ENCODE measurements around the gene USP6NL. TPM values are rescaled to one million over a fixed set of nuclear protein-coding genes. Genes with fewer than 3 reads are reported as not detected.

USP6NL gene
- total RNA-seq, 1 experiment from 2014 or later, result 24.6 TPM

DNA sequence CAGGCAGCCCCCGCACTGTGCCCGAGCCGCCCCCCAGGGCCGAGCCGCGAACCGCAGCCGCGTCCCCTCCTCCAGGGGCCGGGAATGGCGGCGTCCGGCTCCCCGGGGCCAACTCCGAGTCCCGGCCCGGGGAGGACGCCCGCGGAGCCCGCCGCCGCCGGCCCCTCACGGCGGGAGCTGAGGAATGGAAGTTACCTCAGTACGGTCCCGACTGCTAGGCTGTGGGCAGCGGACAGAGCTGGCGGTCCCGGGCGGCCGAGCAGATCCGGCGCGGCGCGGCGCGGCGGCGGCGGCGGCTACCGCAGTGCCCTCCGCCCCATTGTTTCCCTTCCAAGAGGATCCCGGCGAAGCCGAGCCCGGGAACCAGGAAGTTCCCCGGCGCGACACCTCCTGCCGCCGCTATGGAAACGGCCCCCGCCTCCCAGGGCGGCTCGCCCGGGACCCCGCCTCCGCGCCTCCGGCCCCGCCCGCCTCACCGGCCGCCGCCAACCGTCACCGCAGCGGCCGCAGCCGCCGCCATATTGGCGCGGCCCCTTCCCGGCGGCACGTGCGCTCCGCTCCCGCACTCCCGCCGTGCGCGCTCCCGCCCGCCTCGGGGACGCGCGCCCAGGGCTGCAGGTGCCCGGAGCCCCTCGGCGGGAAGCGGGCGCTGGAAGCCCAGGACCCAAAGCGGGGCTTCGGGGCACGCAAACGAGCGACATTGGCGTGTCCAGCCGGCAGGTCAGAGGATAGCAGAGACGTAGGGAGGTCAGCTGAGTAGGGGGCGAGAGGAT, at the start of gene USP6NL (continued):
- TF ChIP-seq, protein P1, sequence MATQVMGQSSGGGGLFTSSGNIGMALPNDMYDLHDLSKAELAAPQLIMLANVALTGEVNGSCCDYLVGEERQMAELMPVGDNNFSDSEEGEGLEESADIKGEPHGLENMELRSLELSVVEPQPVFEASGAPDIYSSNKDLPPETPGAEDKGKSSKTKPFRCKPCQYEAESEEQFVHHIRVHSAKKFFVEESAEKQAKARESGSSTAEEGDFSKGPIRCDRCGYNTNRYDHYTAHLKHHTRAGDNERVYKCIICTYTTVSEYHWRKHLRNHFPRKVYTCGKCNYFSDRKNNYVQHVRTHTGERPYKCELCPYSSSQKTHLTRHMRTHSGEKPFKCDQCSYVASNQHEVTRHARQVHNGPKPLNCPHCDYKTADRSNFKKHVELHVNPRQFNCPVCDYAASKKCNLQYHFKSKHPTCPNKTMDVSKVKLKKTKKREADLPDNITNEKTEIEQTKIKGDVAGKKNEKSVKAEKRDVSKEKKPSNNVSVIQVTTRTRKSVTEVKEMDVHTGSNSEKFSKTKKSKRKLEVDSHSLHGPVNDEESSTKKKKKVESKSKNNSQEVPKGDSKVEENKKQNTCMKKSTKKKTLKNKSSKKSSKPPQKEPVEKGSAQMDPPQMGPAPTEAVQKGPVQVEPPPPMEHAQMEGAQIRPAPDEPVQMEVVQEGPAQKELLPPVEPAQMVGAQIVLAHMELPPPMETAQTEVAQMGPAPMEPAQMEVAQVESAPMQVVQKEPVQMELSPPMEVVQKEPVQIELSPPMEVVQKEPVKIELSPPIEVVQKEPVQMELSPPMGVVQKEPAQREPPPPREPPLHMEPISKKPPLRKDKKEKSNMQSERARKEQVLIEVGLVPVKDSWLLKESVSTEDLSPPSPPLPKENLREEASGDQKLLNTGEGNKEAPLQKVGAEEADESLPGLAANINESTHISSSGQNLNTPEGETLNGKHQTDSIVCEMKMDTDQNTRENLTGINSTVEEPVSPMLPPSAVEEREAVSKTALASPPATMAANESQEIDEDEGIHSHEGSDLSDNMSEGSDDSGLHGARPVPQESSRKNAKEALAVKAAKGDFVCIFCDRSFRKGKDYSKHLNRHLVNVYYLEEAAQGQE (IDR thresholded peaks at IDR 0.05; ENCODE audit: low read depth), result no peak

DNA sequence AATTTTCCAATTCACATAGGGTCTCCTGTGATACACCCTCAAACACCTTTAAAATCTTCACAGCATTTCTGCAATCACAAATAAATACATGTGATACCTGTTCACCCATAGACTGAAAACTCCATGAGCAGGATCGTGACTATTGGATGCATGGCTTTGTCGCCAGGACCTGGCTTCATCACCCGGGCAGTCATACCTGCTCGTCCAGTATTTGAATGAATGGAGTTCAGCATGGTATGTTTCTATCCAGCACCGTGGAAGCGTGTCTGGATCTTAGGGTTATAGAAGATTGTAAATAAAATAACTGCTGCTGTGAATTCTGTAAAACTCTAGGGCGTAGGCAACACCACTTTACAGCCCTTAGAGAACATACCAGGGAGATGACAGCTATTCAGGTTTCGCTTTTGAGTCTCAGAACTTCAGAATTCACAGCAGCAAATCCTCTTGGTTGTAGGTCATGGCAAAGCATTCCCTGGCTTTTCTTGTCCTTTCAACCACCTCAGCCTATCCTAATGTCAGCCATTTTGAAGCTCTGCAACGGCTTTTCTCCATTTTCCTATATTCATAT, 47.4 kb upstream of the USP6NL start:
- no TSS peak for BruUV-seq (replicated peaks)
- Histone ChIP-seq H3K4me1 (ENCODE audit: control insufficient read depth in 1 of 2, insufficient read depth in 2 of 2, low read length in 2 of 2) (peaks cover 4 to 22% of the 10 kb centered on the region in 2 experiments; a peak in 3 of 4 replicates), H3K4me3 (replicated peaks in 1 of 2; ENCODE audit: low read depth in 1 of 2, low read length in 2 of 2) (no peak overlapping the region), H3K27ac (ENCODE audit: low read depth, low read length) (no peak overlapping the region), H3K36me3 (ENCODE audit: control insufficient read depth in 1 of 2, insufficient read depth in 2 of 2, low read length in 2 of 2) (no peaks in the 10 kb centered on the region), H3K79me2 (ENCODE audit: insufficient read depth, low read length) (no peaks in the 10 kb centered on the region), H2AFZ (ENCODE audit: low read depth, low read length, poor library complexity, severe bottlenecking) (peak overlapping the region; percentile 45), H3K4me2 (ENCODE audit: low read length) (no peak overlapping the region), H4K20me1 (ENCODE audit: insufficient read depth) (no peaks in the 10 kb centered on the region), H3K9me2 (ENCODE audit: insufficient read depth) (no peaks in the 10 kb centered on the region), H3K27me3 (ENCODE audit: insufficient read depth, low read length) (no peaks in the 10 kb centered on the region), H3K9ac (ENCODE audit: low read length) (no peak overlapping the region), H3K9me3 (ENCODE audit: control insufficient read depth in 1 of 2, insufficient read depth in 1 of 2, low read depth in 1 of 2, low read length in 2 of 2) (no peaks in the 10 kb centered on the region)
- ChIA-PET CTCF (no interaction called here), POLR2A (no interaction called here), RAD21 (ENCODE audit: low non-redundant PET in 1 of 2, low total read pairs in 2 of 2, uncharacterized antibody in 2 of 2, unreplicated experiment in 2 of 2) (no interaction called here)
- DNase-seq (ENCODE audit: low read depth, low spot score), result no peak
- intact Hi-C loops (cut with micrococcal nuclease), result no loop called here
- no peak for ATAC-seq
- TF ChIP-seq CBX3 (IDR thresholded peaks at IDR 0.05; ENCODE audit: low read depth), result no peak
- TF ChIP-seq POLR2AphosphoS5 (IDR thresholded peaks at IDR 0.05; ENCODE audit: low read depth, low read length), result no peak
- TF ChIP-seq, protein P1 (IDR thresholded peaks at IDR 0.05; ENCODE audit: low read depth), result no peak
- TF ChIP-seq, protein P2, sequence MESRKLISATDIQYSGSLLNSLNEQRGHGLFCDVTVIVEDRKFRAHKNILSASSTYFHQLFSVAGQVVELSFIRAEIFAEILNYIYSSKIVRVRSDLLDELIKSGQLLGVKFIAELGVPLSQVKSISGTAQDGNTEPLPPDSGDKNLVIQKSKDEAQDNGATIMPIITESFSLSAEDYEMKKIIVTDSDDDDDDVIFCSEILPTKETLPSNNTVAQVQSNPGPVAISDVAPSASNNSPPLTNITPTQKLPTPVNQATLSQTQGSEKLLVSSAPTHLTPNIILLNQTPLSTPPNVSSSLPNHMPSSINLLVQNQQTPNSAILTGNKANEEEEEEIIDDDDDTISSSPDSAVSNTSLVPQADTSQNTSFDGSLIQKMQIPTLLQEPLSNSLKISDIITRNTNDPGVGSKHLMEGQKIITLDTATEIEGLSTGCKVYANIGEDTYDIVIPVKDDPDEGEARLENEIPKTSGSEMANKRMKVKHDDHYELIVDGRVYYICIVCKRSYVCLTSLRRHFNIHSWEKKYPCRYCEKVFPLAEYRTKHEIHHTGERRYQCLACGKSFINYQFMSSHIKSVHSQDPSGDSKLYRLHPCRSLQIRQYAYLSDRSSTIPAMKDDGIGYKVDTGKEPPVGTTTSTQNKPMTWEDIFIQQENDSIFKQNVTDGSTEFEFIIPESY (IDR thresholded peaks at IDR 0.05; ENCODE audit: extremely low read depth, insufficient replicate concordance, low read length), result no peak
- TF ChIP-seq ZNF274 (IDR thresholded peaks at IDR 0.05; ENCODE audit: low read depth, low read length), result no peak
- TF ChIP-seq YY1 (IDR thresholded peaks at IDR 0.05; ENCODE audit: extremely low read depth, insufficient replicate concordance, low read depth, low read length), result no peak
- TF ChIP-seq ZFX (IDR thresholded peaks at IDR 0.05), result no peak
- no peak for TF ChIP-seq EGR1 (IDR thresholded peaks at IDR 0.05; ENCODE audit: low read depth)
- no peak for TF ChIP-seq SP1 (IDR thresholded peaks at IDR 0.05; ENCODE audit: low read depth)
- TF ChIP-seq SRF (IDR thresholded peaks at IDR 0.05; ENCODE audit: low read depth), result no peak
- TF ChIP-seq ELF1 (IDR thresholded peaks at IDR 0.05; ENCODE audit: borderline replicate concordance, low read depth), result no peak
- TF ChIP-seq EZH2 (IDR thresholded peaks at IDR 0.05), result no peak
- TF ChIP-seq EZH2phosphoT487 (IDR thresholded peaks at IDR 0.05; ENCODE audit: borderline replicate concordance), result no peak
- TF ChIP-seq, protein P3, sequence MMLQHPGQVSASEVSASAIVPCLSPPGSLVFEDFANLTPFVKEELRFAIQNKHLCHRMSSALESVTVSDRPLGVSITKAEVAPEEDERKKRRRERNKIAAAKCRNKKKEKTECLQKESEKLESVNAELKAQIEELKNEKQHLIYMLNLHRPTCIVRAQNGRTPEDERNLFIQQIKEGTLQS (IDR thresholded peaks at IDR 0.05), result no peak
